Right cardiac atrium (tissue), 5 donors: ENCODE results near the gene ZNF584. TPM values are rescaled to one million over a fixed set of nuclear protein-coding genes. Genes with fewer than 3 reads are reported as not detected.

Experiments
- ATAC-seq, 2 donors: fragments of 200-7000 bp; cut with Tn5 transposase; one replicate each; pipeline versions ENCODE4 v1.8.0 to v1.9.1; 2020; ENCODE audit warnings: moderate library complexity in 2 of 2, mild to moderate bottlenecking in 1 of 2
- DNase-seq, 3 donors: peaks; one replicate each; pipeline ENCODE4 v3.0.0-alpha.2; 2020
- H3K27ac ChIP-seq: one replicate; pipeline ENCODE4 v1.5.1; 2013; ENCODE audit warnings: mild to moderate bottlenecking, low read length, control low read depth, moderate library complexity
- H3K27me3 ChIP-seq: one replicate; pipeline ENCODE4 v1.6.1; 2013; ENCODE audit not compliant: control insufficient read depth, insufficient read depth
- H3K4me1 ChIP-seq: one replicate; pipeline ENCODE4 v1.6.1; 2013; ENCODE audit warnings: low read length; ENCODE audit not compliant: control insufficient read depth, insufficient read depth
- H3K4me3 ChIP-seq: one replicate; pipeline ENCODE4 v1.5.1; 2013; ENCODE audit warnings: low read length, control low read depth
- H3K9me3 ChIP-seq: one replicate; pipeline ENCODE4 v1.6.1; 2013; ENCODE audit warnings: low read length; ENCODE audit not compliant: control insufficient read depth
- WGBS: extraction: QIAGEN DNeasy Blood & Tissue Kit; methylation state at CpG from one replicate; pipeline ENCODE4 v1.1.7; 2013; 5-methylcytosine and 5-hydroxymethylcytosine counted together
- intact Hi-C, 4 donors: fragments of 100-400 bp; cut with DNase I; formaldehyde crosslinking; loops; one replicate each; pipeline versions ENCODE4 v1.11.0 to v1.14.0; 2022 to 2023
- polyA plus RNA-seq: library from polyadenylated mRNA; stranded (reverse); fragments of 200-250 nt; gene quantifications from one replicate; pipeline ENCODE4 v1.2.3, GENCODE V29; 2013
- total RNA-seq, 4 donors: library from RNA; stranded (reverse); fragmentation: NEBNext Ultra II Directional; extraction: Animal tissue kit (Norgen Biotek cat#: 25700); gene quantifications; one replicate each; pipeline ENCODE4 v1.2.1, GENCODE V29; 2021
- donor health status: healthy with polysubstance abuse.
- donor health status: DM: no; HTN: yes; CAD: no.
- donor health status: DM: no; HTN: no; CAD: no.
- donor health status: DM: no; HTN: yes; CAD: no; lungs with severe emphysema.
- donor health status: DM: yes; HTN: yes; CAD: no.

The ZNF584 gene
- total and polyA plus RNA-seq, 5 donors, result 13.6 to 22.6 (median 19.8) TPM

- intact Hi-C loops, result no loop called here
- Histone ChIP-seq H3K27me3 (no peaks in the 10 kb centered on the region), H3K27ac (no peak overlapping the region), H3K9me3 (no peaks in the 10 kb centered on the region), H3K4me1 (no peaks in the 10 kb centered on the region), H3K4me3 (peak overlapping the region; percentile 83)
- DNase-seq, result no peak
- ATAC-seq, result peak in 1 of 2 donors; percentile 6
- WGBS, result 7% methylated on average over 11 of the region's 11 CpGs
Observed at GRCh38 chr19:58450856-58451357, 42.5 kb downstream of the ZNF584 start.

GRCh38 chr19:58451358-58452101 is 43.1 kb downstream of the ZNF584 start, which contains the start of gene ZNF324B:
Gene ZNF324B (plus strand): TSS chr19:58451622. CDS start chr19:58453702, 2,080 bp downstream.
- Histone ChIP-seq H3K27ac (peak within 1 kb of the TSS; percentile 1), H3K4me3 (peak within 1 kb of the TSS; percentile 83), H3K9me3 (no peaks in the 10 kb centered on the region), H3K4me1 (no peaks in the 10 kb centered on the region), H3K27me3 (no peaks in the 10 kb centered on the region)
- intact Hi-C loops, result no loop called here
- under 1% methylated on average over 79 of the region's 79 CpGs for WGBS
- ATAC-seq, result peak; percentile 98 to 99
- DNase-seq, result peak; percentile 97 to 99 (median 98)

- ATAC-seq (no peak), DNase-seq (peak in 1 of 3 donors; percentile 33)
- intact Hi-C loops, result no loop called here
- 93% methylated on average over 6 of the region's 6 CpGs for WGBS
- Histone ChIP-seq H3K4me1 (no peaks in the 10 kb centered on the region), H3K4me3 (no peak overlapping the region), H3K27ac (no peak overlapping the region), H3K27me3 (no peaks in the 10 kb centered on the region), H3K9me3 (no peaks in the 10 kb centered on the region)
Observed at GRCh38 chr19:58453743-58454142, 45.3 kb downstream of the ZNF584 start.

GRCh38 chr19:58455306-58455705 is 46.9 kb downstream of the ZNF584 start:
- Histone ChIP-seq H3K9me3 (no peaks in the 10 kb centered on the region), H3K27me3 (no peaks in the 10 kb centered on the region), H3K4me3 (no peak overlapping the region), H3K4me1 (no peaks in the 10 kb centered on the region), H3K27ac (no peak overlapping the region)
- 94% methylated on average over 21 of the region's 21 CpGs for WGBS
- ATAC-seq, result no peak
- intact Hi-C loops, result no loop called here
- DNase-seq, result peak in 2 of 3 donors; percentile 48 to 52

- ATAC-seq (no peak), DNase-seq (peak in 1 of 3 donors; percentile 50)
- Histone ChIP-seq H3K4me1 (no peaks in the 10 kb centered on the region), H3K9me3 (no peaks in the 10 kb centered on the region), H3K4me3 (no peak overlapping the region), H3K27ac (no peak overlapping the region), H3K27me3 (no peaks in the 10 kb centered on the region)
- intact Hi-C loops, result no loop called here
- 97% methylated on average over 35 of the region's 35 CpGs for WGBS
Observed at GRCh38 chr19:58456111-58456510, 47.7 kb downstream of the ZNF584 start.

GRCh38 chr19:58460039-58460438 is 51.6 kb downstream of the ZNF584 start:
- ATAC-seq (no peak), DNase-seq (no peak)
- no peak overlapping the region for H3K27ac ChIP-seq
- H3K4me3 ChIP-seq, result no peak overlapping the region
- H3K9me3 ChIP-seq, result no peaks in the 10 kb centered on the region
- H3K27me3 ChIP-seq, result no peaks in the 10 kb centered on the region
- WGBS, result 94% methylated on average over 2 of the region's 2 CpGs
- intact Hi-C loops, result no loop called here
- no peaks in the 10 kb centered on the region for H3K4me1 ChIP-seq

GRCh38 chr19:58466089-58466759 is 57.8 kb downstream of the ZNF584 start:
- Histone ChIP-seq H3K4me3 (peak overlapping the region; percentile 25), H3K27me3 (no peaks in the 10 kb centered on the region), H3K9me3 (no peaks in the 10 kb centered on the region), H3K27ac (no peak overlapping the region), H3K4me1 (peaks cover 6% of the 10 kb centered on the region)
- DNase-seq (no peak), ATAC-seq (peak; percentile 18 to 21)
- 35% methylated on average over 20 of the region's 20 CpGs for WGBS
- intact Hi-C loops, result no loop called here

- DNase-seq (peak; percentile 99 to 100 (median 99)), ATAC-seq (peak; percentile 98)
- under 1% methylated on average over 92 of the region's 92 CpGs for WGBS
- intact Hi-C loops, result no loop called here
- Histone ChIP-seq H3K4me3 (peak within 1 kb of the TSS; percentile 87), H3K4me1 (peaks cover 6% of the 10 kb centered on the region), H3K27ac (peak within 1 kb of the TSS; percentile 15), H3K9me3 (no peaks in the 10 kb centered on the region), H3K27me3 (no peaks in the 10 kb centered on the region)
Observed at GRCh38 chr19:58466760-58467589, 58.5 kb downstream of the ZNF584 start, which contains the start of gene ZNF324. Gene ZNF324 (plus strand): TSS chr19:58467080. CDS start chr19:58469186, 2,106 bp downstream.
